ENCODE data around the gene ELMO1. TPM values are rescaled to one million over a fixed set of nuclear protein-coding genes. Genes with fewer than 3 reads are reported as not detected.
A peak's percentile ranks its signal among the peaks of the same experiment; 100 is the strongest.

The ELMO1 gene
- total and polyA plus RNA-seq, 8 donors = 3.0 to 20.6 (median 6.6) TPM

DNA sequence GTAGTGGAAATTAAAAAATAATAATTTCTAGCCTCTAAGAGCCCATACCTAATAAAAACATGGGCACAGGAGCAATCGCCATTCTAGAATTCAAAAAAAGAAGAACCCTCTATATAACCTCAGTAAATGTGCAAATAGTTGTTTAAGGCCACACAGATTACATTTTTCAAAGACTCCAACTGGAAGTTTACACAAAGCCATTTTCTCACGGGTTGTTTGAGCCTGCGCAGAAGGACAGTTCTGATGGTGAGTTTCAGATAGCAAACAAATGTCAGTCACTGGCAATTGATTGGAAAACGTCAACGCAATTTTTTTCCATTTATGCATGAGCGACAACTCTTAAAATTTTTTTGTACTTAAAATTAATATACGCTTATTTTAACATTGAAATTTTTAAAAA is 23.0 kb upstream of the ELMO1 start:
- no peak overlapping the region for H3K27ac ChIP-seq
- intact Hi-C loops (cut with DNase I) = no loop called here
- DNase-seq (no peak), FAIRE-seq (no peak), ATAC-seq (peak in 2 of 4 donors; percentile 41 to 70)
- H3K4me1 ChIP-seq = no peaks in the 10 kb centered on the region
- no peaks in the 10 kb centered on the region for H3K36me3 ChIP-seq
- TF ChIP-seq, protein P1, sequence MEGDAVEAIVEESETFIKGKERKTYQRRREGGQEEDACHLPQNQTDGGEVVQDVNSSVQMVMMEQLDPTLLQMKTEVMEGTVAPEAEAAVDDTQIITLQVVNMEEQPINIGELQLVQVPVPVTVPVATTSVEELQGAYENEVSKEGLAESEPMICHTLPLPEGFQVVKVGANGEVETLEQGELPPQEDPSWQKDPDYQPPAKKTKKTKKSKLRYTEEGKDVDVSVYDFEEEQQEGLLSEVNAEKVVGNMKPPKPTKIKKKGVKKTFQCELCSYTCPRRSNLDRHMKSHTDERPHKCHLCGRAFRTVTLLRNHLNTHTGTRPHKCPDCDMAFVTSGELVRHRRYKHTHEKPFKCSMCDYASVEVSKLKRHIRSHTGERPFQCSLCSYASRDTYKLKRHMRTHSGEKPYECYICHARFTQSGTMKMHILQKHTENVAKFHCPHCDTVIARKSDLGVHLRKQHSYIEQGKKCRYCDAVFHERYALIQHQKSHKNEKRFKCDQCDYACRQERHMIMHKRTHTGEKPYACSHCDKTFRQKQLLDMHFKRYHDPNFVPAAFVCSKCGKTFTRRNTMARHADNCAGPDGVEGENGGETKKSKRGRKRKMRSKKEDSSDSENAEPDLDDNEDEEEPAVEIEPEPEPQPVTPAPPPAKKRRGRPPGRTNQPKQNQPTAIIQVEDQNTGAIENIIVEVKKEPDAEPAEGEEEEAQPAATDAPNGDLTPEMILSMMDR (IDR thresholded peaks at IDR 0.05) = no peak
- 30 to 33% methylated on average over 7 of the region's 7 CpGs for WGBS, 2 donors
- H3K9me3 ChIP-seq = no peaks in the 10 kb centered on the region
- H3K27me3 ChIP-seq = no peaks in the 10 kb centered on the region
- H3K4me3 ChIP-seq = no peak overlapping the region

DNA sequence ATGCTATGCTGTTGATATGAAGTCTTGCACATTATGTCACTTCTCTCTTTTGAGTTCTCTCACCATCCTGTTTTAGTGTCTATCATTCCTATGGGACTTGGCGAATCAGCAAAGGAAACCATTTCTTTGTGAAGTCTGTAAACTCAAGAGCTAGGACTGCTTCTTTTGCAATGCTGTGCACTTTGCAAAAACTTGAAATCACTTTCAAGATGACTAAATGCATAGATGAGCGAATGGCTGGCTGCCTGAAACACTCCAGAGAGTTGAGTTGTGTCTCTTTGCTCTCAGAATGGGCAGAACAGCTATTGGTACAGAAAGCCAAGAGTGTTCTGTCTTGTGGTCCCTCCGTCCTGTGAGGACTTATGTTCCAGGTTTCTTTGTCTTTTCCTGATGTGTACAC is 18.3 kb upstream of the ELMO1 start:
- H3K9me3 ChIP-seq = no peaks in the 10 kb centered on the region
- no peaks in the 10 kb centered on the region for H3K4me1 ChIP-seq
- FAIRE-seq (no peak), DNase-seq (no peak), ATAC-seq (no peak)
- H3K4me3 ChIP-seq = no peak overlapping the region
- TF ChIP-seq, protein P1 (IDR thresholded peaks at IDR 0.05) = no peak
- H3K27me3 ChIP-seq = peaks cover 0 to 4% (median 0%) of the 10 kb centered on the region in 4 donors
- H3K27ac ChIP-seq = no peak overlapping the region
- no peaks in the 10 kb centered on the region for H3K36me3 ChIP-seq
- WGBS, 2 donors = 77 to 81% methylated on average over 3 of the region's 3 CpGs
- intact Hi-C loops (cut with DNase I) = no loop called here

DNA sequence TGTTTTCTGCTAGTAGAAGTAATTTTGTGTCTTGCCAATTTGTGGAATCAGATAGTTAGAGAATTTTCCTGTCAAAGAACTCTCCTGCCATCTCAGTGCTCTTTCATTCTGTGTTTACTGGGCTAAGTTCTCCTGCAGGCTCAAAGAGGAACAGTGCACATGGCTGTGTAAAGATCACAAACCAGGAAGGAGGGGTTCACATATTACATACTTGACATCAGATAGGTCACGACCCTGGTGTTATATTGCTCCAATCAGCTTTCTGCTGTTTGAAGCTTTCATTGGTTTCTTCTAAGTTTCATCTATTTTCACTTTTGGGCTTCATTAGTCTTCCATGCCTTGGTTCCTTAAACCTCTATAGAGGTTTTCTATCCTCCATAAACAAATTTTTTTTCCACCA is 13.5 kb upstream of the ELMO1 start:
- no peak overlapping the region for H3K4me3 ChIP-seq
- intact Hi-C loops (cut with DNase I) = no loop called here
- peaks cover 0 to 4% (median 0%) of the 10 kb centered on the region in 4 donors for H3K27me3 ChIP-seq
- TF ChIP-seq, protein P1 (IDR thresholded peaks at IDR 0.05) = no peak
- WGBS, 2 donors = 42 to 67% methylated on average over 1 of the region's 1 CpG
- H3K36me3 ChIP-seq = no peaks in the 10 kb centered on the region
- H3K4me1 ChIP-seq = no peaks in the 10 kb centered on the region
- FAIRE-seq = no peak
- ATAC-seq = no peak
- no peak for DNase-seq
- no peak overlapping the region for H3K27ac ChIP-seq
- H3K9me3 ChIP-seq = no peaks in the 10 kb centered on the region

DNA sequence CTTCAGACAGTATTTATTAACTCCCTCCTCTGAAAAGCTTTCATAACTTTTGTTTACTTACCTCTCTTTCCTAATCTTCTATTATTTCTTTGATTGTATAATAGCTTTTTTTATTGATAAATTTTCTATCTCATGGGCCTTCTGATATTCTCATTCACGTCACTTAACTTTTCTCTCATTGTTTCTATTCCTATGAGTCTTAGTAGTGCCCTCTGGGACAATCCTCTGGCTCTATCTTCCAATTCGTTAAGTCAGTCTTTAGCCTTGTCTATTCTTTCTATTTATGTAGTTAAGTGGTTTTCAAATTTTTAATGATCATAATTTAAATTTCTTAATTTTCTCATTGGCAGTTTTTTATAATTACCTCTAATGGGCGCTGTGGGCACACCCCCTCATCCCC is 6.4 kb upstream of the ELMO1 start:
- WGBS, 2 donors = 74 to 83% methylated on average over 3 of the region's 3 CpGs
- no peaks in the 10 kb centered on the region for H3K9me3 ChIP-seq
- no peaks in the 10 kb centered on the region for H3K4me1 ChIP-seq
- no peak overlapping the region for H3K27ac ChIP-seq
- no peak overlapping the region for H3K4me3 ChIP-seq
- no peak for FAIRE-seq
- TF ChIP-seq, protein P1 (IDR thresholded peaks at IDR 0.05) = no peak
- H3K36me3 ChIP-seq = no peaks in the 10 kb centered on the region
- no peaks in the 10 kb centered on the region for H3K27me3 ChIP-seq
- DNase-seq = no peak
- intact Hi-C loops (cut with DNase I) = no loop called here
- no peak for ATAC-seq

DNA sequence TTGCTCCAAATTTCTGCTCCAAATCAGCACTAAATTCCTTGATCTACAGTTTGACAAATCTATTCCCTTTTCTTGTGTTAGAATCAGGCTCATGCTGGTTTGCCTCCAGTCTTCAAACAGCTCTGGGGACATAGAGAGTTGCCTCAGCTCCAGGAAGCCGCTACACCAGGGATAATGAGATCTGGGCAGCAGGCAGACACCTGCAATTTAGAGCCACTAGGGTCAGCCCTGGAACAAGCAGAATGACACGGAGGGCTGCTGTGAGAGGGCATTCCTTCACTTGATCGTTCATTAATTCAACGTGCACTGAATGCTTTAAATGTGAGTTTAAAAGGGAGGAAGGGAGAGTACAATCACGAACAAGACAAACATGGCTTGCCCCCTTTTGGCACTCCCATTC is 3.7 kb upstream of the ELMO1 start:
- Histone ChIP-seq H3K9me3 (no peaks in the 10 kb centered on the region), H3K4me1 (no peaks in the 10 kb centered on the region), H3K36me3 (no peaks in the 10 kb centered on the region), H3K27me3 (no peaks in the 10 kb centered on the region), H3K27ac (no peak overlapping the region), H3K4me3 (no peak overlapping the region)
- intact Hi-C loops (cut with DNase I) = no loop called here
- FAIRE-seq = no peak
- TF ChIP-seq, protein P1 (IDR thresholded peaks at IDR 0.05) = no peak
- no peak for DNase-seq
- ATAC-seq = no peak
- 49 to 52% methylated on average over 5 of the region's 5 CpGs for WGBS, 2 donors

All from pancreas (tissue), 10 donors.